ENCODE data around the gene MOGAT1.

DNA sequence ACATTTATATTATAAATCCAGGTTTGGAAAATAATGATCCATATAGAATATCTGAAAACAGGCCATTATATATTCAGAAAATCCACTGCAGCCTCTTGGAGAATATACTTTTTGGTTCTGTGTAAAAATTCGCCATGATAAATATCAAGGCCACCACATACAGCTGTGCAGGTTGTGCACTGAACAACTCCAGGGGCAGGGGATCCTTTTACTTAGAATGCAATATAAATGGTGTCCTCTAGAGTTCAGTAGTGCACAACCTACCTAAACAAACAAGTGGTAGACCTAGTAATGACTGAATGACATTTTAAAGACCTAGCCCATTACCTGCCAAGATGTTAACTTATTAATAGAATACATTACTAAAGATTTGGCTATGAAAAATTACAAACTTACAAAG is 22.4 kb downstream of the MOGAT1 start:
- TF ChIP-seq POLR2A (IDR thresholded peaks at IDR 0.05; ENCODE audit: borderline replicate concordance, extremely low read depth, insufficient read depth, insufficient read length) (no peak), CEBPB (IDR thresholded peaks at IDR 0.05; ENCODE audit: low read depth) (no peak), CTCF (IDR thresholded peaks at IDR 0.05 in 2 of 3, conservative IDR thresholded peaks at IDR 0.05 in 1 of 3; ENCODE audit: borderline replicate concordance in 1 of 3, insufficient read depth in 1 of 3, low read depth in 2 of 3, low read length in 2 of 3) (peak; percentile 35 to 58 (median 55); a peak in 5 of 6 replicates), SIN3A (IDR thresholded peaks at IDR 0.05; ENCODE audit: low read depth) (no peak)

Data from HCT116 (cell line).